ENCODE measurements around the gene PUS10.

GRCh38 chr2:60966507-60967405, 51.3 kb downstream of the PUS10 start:
- TF ChIP-seq, protein P1, sequence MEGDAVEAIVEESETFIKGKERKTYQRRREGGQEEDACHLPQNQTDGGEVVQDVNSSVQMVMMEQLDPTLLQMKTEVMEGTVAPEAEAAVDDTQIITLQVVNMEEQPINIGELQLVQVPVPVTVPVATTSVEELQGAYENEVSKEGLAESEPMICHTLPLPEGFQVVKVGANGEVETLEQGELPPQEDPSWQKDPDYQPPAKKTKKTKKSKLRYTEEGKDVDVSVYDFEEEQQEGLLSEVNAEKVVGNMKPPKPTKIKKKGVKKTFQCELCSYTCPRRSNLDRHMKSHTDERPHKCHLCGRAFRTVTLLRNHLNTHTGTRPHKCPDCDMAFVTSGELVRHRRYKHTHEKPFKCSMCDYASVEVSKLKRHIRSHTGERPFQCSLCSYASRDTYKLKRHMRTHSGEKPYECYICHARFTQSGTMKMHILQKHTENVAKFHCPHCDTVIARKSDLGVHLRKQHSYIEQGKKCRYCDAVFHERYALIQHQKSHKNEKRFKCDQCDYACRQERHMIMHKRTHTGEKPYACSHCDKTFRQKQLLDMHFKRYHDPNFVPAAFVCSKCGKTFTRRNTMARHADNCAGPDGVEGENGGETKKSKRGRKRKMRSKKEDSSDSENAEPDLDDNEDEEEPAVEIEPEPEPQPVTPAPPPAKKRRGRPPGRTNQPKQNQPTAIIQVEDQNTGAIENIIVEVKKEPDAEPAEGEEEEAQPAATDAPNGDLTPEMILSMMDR (IDR thresholded peaks at IDR 0.05) = no peak
- no peak for TF ChIP-seq POLR2A (IDR thresholded peaks at IDR 0.05)

All from body of pancreas (tissue), 4 donors.